Central memory CD4-positive, alpha-beta T cell (primary cell): ENCODE measurements around the gene BCR.
"Not testable (repeated sequence)": the region's sequence is repeated elsewhere in the genome, so short reads cannot be mapped to it uniquely, and the experiment has no call there.

ENCODE experiments used
- DNase-seq: peaks from one replicate; pipeline ENCODE4 v3.0.0; 2022
- total RNA-seq, 3 experiments: gene quantifications; one replicate each; lab custom pipeline; 2026; lab: John Stamatoyannopoulos, UW

BCR gene
- 107 to 158 (median 157) reads per million in 3 experiments for total RNA-seq

DNA sequence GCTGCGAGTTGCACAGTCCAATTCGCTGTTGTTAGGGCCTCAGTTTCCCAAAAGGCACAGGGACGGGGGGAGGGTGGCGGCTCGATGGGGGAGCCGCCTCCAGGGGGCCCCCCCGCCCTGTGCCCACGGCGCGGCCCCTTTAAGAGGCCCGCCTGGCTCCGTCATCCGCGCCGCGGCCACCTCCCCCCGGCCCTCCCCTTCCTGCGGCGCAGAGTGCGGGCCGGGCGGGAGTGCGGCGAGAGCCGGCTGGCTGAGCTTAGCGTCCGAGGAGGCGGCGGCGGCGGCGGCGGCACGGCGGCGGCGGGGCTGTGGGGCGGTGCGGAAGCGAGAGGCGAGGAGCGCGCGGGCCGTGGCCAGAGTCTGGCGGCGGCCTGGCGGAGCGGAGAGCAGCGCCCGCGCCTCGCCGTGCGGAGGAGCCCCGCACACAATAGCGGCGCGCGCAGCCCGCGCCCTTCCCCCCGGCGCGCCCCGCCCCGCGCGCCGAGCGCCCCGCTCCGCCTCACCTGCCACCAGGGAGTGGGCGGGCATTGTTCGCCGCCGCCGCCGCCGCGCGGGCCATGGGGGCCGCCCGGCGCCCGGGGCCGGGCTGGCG lies at the start of gene BCR:
Gene BCR (plus strand): TSS at position 209 of the 592 bp plus-strand sequence. CDS start 452 bp downstream, outside the sequence.
- peak; percentile 57 for DNase-seq

DNA sequence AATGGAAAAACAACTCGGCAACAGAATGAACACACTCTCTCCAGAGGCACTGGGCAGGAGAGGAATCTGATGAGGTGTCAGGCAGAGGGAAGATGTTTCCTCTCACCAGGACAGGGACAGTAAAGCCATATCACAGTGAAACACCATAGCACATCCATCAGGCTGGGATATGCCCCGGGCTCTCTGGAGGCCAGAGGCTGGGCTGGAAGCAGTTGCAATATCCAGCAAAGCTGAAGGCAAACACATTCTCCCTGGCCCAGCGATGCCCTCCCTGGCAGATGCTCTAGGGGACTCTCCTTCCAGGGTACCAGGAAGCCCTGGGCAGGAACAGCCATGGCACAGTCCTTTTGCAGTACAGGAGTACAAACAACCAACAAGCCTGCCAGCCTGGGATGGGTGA lies 49.6 kb upstream of the BCR start:
- DNase-seq, result no peak

DNA sequence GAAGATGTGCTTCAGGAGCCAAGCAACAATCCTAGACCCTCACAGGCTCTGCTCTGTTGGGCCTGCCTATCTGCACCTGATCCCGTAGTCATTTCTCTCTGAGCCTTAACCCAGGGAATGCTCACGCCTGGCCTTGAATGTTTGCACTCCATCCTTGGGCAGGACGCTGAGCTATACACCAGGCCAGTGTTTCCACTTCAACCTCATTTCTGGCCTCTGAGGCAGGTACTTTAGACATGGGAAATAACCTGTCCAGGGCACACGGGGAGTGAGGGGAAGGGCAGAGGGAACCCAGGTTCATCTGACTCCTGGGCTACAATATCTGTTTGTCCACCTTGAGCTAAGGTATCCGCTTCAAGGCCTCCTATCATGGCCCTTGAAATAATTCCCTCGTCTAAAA lies 48.4 kb upstream of the BCR start:
- DNase-seq, result no peak

DNA sequence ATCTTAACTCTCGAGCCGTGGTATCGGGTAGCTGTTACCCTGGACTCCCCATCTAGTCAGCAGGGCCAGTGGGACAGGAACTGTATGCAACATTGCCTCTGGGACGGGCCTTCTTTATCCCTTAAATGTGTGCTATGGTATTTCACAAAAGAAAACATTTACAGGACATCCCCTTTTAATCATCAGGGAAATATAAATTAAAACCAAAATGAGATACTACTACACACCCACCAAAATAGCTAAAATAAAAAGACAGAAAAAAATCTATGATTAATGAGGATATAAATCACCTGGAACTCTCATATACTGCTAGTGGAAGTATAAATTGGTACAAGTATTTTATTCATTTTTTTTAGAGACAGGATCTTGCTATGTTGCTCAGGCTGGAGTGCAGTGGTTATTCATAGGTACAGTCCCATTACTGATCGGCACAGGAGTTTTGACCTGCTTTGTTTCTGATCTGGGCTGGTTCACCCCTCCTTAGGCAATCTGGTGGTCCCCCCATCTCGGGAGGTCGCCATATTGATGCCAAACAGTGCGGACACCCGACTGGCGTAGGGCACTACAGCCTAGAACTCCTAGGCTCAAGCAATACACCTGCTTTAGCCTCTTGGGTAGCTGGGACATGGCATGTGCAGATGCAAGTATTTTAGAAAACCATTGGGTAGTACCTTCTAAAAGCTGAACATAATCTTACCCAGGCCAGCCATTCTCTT lies 47.8 kb upstream of the BCR start:
- DNase-seq, result no peak

DNA sequence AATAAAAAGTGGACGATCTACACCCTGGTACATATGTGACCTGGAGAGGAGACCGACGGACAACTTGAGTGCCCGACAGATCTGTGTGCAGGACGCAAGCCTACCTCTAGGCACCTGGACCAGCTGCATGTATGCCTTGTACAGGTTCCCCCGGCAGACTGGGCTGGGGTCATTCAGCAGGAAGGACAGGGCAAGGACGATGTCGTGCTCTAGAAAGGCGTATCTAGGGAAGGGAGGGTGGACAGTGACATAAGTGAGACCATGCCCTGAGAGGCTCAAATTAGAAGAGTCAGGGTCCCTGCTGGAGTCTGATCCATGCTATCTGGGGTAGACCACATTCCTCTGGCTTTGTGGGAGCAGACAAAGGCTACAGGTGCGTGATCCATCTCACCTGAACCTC lies 46.4 kb upstream of the BCR start:
- no peak for DNase-seq

DNA sequence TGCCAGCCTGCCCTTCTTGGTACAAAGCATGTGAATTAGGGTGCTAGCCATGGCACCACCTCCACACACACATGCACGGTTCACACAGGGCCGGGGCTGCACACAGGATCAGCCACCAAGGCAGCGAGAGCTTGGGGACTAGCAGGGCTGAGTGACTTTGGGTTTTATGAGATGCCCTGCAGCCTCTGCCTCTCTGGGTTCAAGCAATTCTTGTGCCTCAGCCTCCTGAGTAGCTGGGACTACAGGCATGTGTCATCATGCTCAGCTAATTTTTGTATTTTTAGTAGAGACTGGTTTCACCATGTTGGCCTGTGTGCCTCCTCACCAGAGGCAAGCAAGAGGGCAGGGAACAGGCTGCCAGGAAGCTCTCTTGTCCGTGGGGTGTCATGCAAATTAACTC lies 43.3 kb upstream of the BCR start:
- not testable (repeated sequence) for DNase-seq

DNA sequence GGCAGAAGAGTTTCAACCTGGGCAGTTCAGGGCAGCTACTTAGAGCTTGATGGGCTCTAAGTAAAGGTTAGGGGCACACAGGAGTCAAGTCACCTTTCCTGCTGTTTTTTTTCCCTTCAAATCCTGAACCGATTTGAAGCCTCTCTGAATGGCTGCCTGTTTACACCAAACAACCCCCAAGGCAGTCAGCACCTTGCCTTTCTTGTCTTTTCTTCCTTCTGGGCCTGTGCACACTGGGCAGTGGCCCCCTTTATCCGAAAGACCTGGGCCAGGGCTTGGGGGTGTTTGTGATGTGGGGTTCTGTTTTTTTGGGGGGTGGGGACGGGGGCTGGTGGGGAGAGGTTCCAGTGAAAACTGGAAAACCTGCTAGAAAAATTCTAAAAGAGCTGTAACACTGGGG lies 42.8 kb upstream of the BCR start:
- no peak for DNase-seq

DNA sequence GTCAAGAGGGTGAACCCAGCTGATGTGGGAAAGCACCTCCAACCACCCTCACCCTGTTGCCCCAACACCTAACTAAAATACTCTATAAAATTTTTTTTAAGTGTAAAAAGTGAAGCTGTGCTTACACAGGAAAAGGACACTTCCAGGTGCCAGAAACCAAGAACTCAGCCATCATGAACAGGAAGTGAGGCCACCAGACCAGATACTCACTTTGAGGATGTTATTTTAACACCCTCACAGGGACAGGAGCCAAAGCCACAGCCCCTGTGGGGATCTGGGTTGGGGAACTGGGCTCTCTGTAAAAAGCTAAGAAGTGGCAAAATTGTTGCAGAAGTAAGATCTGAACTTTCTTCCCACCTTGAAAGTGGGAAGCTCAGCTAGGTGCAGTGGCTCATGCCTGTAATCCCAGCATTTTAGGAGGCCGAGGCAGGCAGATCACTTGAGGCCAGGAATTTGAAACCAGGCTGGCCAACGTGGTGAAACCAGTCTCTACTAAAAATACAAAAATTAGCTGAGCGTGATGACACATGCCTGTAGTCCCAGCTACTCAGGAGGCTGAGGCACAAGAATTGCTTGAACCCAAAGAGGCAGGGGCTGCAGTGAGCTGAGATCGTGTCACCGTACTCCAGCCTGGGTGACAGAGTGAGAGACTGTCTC lies 42.3 kb upstream of the BCR start:
- peak; percentile 69 for DNase-seq

DNA sequence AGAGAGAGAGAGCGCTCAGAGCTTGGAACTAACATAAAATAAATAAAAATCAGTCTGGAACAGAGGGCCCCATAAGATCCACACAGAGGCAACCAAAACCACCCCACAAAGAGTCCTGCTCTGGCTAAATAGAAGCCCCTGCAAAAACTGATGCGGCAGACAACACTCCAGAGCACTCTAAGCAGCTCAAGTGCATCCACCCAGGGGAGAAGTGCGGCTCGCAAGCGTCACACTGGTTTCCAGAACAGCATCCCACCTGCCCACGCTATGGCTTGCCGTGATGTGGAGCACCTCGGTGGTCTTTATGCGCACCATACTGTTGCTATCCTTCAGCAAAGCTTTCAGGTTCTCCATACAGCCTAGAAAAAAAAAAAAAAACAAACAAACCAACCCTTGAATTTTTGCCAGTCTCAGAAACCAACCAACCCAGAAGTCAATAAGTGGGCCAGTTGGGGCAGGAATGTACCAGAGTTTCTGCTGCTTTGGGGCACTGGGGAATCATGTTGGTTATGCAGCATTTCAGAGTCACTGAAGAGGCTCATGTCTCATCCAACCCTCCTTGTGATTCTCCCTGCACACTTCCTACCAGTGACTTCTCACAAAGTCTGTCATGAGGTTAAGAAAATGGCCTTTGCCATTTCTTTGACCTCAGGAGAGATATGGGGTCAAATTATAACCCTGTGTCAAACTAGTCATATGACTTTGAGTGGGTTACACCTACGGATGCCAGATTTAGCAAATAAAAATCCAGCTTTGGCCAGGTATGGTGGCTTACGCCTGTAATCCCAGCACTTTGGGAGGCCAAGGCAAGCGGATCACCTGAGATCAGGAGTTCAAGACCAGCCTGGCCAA lies 41.5 kb upstream of the BCR start:
- DNase-seq, result no peak

DNA sequence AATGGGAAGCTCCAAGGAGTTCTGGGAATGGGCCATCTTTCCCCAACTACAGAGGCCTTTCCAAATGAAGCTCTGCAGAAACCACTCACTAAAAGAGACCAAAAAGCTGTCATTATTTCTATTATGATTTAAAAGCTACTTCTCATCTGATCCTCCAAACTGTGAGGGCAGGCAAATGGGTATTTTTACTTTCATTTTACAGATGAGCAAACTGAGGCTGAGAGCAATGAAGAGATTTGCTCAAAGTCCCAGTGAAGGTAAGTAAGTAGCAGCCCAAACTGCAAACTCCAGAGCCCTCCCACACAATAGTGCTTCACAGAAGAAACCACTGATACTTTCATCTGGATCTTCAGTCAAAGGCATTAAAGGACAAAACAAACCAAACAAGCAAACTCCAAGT lies 39.9 kb upstream of the BCR start:
- DNase-seq, result no peak

DNA sequence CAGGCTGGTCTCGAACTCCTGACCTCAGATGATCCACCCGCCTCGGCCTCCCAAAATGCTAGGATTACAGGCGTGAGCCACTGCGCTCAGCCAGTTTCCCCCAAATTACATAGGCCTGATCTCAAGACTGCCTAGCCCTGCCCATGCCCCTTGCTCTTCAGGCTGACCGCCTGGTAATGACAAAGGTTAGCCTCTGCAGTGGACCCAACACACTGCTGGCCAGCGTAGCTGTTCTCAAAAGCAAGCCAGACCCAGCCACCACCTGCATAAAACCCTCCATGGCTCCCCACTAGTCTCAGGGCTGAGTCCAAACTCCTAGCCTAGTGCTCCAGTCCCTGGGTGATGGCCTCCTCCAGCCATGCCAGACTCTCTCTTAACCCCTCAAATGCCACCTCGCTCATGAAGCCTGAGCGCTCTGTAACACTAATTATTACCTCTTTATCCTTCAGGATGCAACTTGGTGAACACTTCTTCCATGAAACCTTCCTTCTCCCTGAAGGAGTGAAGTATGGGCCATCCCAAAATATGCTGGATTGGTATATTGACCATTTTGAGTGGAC lies 37.7 kb upstream of the BCR start:
- no peak for DNase-seq

DNA sequence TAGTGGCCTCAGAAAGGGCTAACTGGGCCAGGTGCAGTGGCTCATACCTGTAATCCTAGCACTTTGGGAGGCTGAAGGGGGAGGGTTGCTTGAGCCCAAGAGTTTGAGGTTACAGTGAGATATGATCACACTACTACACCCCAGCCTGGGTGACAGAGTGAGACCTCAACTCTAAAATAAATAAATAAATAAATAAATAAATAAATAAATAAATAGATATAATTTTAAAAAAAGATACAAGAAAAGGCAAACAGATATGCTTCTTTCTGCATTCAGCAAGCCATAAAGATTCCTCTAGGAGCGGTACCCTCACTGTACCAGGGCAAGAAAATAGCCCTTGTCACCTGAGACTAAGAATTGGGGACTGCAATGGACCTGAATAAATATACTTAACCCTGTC lies 37.2 kb upstream of the BCR start:
- no peak for DNase-seq

DNA sequence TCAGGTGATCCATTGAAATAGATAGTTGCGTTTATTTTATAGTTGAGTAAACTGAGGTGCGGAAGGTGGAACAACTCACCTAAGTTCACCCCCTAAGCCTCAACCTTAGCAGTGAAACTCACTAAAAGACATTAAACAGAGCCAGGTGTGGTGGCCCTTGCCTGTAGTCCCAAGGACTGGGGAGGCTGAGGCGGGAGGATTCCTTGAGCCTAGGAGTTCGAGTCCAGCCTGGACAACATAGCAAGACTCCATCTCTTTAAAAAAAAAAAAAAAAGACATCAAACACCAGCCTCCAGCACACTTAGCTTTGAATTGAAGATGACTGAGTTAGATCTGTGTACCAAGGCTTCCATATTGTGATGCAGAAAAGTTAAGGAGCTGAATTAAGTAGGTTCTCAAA lies 35.9 kb upstream of the BCR start:
- no peak for DNase-seq

DNA sequence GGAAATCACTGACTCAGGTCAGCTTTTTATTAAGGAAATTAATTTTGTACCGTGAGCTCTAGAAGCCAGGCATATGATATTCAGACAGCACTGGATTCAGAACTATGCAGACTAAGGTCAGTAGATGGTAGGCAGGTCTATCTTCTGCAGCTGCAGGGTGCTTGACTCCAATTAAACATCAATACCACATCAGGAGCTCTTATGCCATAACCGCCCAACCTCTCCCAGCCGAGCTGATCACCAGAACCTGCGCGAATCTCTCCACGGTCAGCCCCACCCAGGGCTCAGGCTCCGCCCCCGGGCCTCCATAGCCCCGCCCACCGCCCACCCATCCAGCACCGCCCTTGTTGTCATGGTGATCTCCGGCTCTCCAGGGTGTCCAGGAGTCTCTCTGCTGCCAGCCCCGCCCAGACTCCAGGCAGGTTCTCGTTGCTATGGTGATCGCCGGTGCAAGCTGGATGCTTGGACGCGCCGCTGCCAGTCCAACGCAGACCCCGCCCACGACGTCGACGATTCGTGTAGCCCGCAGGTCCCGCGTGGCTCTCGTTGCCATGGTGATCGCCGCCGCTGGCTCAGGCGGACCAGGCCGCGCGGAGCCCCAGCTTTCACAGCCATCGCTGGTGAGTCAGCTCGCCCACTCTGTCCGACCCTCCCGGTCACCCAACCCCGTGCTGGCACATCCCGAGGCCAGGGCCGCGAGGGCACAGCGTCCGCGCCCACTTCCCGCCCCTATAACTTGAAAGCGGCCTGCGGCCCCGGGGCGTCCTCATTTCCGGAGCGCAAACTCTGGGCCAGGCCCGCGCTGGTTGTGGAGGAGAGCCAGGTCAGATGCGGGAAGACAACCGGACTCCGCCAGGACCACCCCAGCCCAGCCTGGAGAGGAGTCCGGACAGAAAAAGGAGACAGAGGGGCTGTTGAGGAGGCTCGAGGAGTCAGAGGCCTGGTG lies 35.1 kb upstream of the BCR start, which contains the start of gene RAB36:
Gene RAB36 (plus strand): TSS at position 546 of the 946 bp plus-strand sequence. CDS start 1,140 bp downstream, outside the sequence.
- peak; percentile 92 for DNase-seq

DNA sequence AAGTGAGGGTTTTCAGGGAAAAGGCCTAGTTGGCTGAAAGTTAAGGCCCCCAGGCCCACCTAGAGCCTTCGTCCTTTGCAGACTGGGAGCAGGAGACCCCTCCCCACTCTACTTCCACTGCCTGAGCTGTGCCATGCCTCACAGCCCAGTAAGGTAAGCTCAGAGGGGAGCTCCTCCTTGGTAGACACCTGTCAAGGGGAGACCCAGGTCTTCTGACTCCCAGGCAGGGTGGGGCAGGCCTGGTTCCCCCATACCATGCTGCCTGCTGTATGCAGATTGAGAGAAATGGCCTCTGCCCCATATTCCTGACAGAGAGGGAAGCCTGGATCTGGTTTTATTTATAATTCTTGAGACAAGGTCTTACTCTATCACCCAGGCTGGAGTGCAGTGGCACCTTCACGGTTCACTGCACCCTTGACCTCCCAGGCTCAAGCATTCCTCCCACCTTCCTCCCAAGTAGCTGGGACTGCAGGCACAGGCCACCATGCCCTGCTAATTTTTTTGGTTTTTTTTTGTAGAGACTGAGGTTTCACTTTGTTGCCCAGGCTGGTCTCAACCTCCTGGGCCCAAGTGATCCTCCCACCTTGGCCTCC lies 34.3 kb upstream of the BCR start:
- no peak for DNase-seq

DNA sequence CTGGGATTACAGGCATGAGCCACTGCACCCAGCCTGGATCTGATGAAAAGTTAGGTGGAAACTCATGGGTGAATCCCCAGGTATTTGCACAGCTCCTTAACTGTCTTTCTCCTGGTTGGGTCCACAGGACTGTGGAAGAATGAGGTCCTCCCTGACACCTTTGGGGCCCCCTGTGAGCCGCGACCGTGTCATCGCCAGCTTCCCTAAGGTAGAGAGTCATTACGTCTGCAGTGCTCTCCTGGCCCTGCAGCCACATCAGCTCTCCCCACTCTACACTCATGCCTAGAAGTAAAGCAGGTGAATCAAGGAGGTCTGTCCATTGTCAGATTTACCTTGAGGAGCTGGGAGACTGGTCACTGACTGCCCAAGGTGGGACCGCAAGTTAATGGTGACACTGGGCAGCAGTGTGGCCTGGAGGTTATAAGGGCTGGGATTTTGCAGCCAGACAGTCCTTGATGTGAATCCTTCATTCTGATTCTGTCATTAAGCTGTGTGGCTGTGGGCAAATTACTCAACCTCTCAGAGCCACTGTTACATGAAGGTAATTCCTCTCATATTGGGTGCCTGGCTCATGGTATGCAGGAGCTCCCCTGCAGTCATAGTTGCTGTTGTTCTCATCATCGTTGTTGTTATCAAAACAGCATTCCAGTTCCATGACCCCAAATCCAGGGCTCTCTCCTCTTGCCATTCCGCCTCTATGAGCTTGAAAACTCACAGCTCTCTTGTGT lies 33.7 kb upstream of the BCR start:
- no peak for DNase-seq

DNA sequence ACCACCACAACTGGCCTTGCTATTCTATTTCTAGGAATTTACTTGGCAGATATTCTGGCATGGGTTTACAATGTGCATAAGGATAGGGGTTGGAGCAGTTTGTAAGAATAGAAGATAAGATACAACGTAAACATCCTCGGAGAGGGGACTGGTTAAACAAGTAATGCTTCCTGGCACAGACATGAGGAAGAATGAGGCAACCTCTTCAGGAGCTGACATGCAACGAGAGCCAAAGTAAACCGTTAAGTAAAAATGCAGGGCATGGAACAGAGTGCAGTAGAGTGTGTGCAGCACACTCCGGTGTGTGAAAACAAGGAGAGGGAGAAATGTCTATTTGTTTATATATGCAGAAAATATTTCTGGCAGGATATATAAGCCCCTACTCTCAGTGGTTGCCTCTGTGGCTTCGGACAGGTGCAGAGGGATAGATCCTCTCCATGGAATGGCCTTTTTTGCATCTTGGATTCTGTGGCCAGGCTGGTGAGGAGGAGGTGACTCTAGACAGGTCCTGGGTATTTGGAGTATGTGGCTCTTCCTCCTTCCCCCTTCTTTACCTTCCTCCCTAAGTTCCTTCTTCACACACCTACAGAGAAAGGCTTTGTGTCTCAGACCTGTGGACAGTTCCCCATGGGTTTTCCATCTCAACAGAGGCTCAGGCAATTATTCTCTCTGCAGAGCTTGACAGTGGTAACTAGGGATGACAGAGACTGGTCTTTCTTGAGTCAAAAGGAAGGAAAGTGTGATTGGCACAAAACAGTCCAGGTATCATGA lies 32.5 kb upstream of the BCR start:
- DNase-seq, result no peak

DNA sequence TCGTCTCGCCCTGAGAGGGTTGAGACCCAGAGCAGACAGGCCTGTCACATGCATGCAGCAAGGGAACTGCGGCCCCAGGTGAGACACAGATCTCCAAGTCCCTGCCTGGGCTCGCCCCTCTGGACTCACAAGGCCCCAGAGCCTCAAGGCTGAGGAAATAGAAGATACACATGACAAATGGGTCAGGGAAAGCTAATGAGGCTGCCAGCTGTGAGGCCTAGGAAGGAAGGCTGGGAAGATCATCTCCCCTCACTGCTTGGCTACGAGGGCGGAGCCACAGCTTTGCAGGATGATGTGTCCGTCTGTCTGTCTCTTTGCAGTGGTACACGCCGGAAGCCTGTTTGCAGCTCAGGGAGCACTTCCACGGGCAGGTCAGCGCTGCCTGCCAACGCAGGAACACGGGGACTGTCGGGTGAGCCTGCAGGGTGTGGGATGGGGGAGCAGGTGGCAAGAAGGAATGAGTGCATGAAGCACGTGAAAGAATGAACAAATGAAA lies 30.5 kb upstream of the BCR start:
- DNase-seq, result no peak

DNA sequence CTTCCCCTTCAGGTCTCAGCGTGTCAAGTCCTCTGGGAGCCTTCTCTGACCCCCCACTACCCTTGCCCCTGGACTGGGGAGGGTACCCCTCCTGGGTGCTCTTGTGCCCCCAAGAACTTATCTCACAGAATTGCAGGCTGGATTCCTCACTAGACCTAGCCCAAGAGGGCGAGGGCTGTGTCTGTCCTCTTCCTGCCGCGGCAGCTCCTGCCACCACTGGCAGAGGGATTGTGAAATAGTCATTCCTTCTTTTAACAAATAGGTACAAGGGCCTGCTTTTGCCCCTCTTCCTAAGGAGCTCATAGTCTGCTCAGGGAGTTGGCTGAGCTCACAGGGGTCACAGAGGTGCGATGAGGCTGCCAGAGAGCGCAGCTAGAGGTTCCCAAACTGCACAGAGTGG lies 29.5 kb upstream of the BCR start:
- DNase-seq, result no peak
